Heart left ventricle (tissue), 16 donors: ENCODE measurements around the gene SOX8. TPM values are rescaled to one million over a fixed set of nuclear protein-coding genes. Genes with fewer than 3 reads are reported as not detected.

ENCODE experiments used
- ATAC-seq, 4 donors: fragments of 200-7000 bp; cut with Tn5 transposase; one replicate each; pipeline ENCODE4 v1.9.1; 2020 to 2022; ENCODE audit warnings: moderate library complexity in 4 of 4, mild to moderate bottlenecking in 3 of 4, moderate number of reproducible peaks in 1 of 4
- DNase-seq, 5 donors: peaks; one replicate each; pipeline ENCODE4 v3.0.0-alpha.2; 2020
- H3K27ac ChIP-seq, 12 donors: fragments of 200-600 bp; sonication (generic) in 4 of 12; one replicate each; pipeline versions ENCODE4 v1.5.0 to v1.8.0; 2016 to 2022; ENCODE audit warnings: mild to moderate bottlenecking in 2 of 12
- H3K27me3 ChIP-seq, 9 donors: fragments of 200-600 bp; sonication (generic) in 2 of 9; one replicate each; pipeline versions ENCODE4 v1.5.1 to v1.8.0; 2016 to 2022; ENCODE audit warnings: mild to moderate bottlenecking in 3 of 9
- H3K36me3 ChIP-seq, 9 donors: fragments of 200-600 bp; sonication (generic) in 2 of 9; one replicate each; pipeline versions ENCODE4 v1.5.0 to v1.8.0; 2018 to 2022; ENCODE audit warnings: mild to moderate bottlenecking in 2 of 9
- H3K4me1 ChIP-seq, 12 donors: fragments of 200-600 bp; sonication (generic) in 4 of 12; one replicate each; pipeline versions ENCODE4 v1.5.0 to v1.8.0; 2016 to 2022; ENCODE audit warnings: mild to moderate bottlenecking in 3 of 12
- H3K4me3 ChIP-seq, 12 donors: fragments of 200-600 bp; sonication (generic) in 4 of 12; one replicate each; pipeline versions ENCODE4 v1.5.0 to v1.8.0; 2017 to 2022; ENCODE audit warnings: mild to moderate bottlenecking in 9 of 12, moderate library complexity in 4 of 12
- H3K9me3 ChIP-seq, 12 donors: fragments of 200-600 bp; sonication (generic) in 4 of 12; one replicate each; pipeline versions ENCODE4 v1.5.0 to v1.8.0; 2016 to 2022; ENCODE audit warnings: mild to moderate bottlenecking in 1 of 12
- POLR2A ChIP-seq, 2 donors: fragments of 450-650 bp; IDR thresholded peaks; one replicate each; pipeline ENCODE4 v1.6.1; 2017; ENCODE audit warnings: antibody characterized with exemption in 2 of 2, mild to moderate bottlenecking in 2 of 2, moderate library complexity in 2 of 2
- WGBS, 4 donors: extraction: QIAGEN DNeasy Blood & Tissue Kit in 2 of 4; methylation state at CpG; one replicate each; pipeline versions ENCODE4 v1.1.5 to v1.1.7; 2013 to 2018; 5-methylcytosine and 5-hydroxymethylcytosine counted together
- intact Hi-C, 10 donors: fragments of 100-400 bp; cut with DNase I; formaldehyde crosslinking; loops; one replicate each; pipeline versions ENCODE4 v1.11.1 to v1.14.2; 2022
- polyA plus RNA-seq, 2 donors: library from polyadenylated mRNA; stranded (reverse); fragments of 200-250 nt; gene quantifications; one replicate each; pipeline ENCODE4 v1.2.3, GENCODE V29; 2013
- total RNA-seq, 9 donors: library from RNA; depleted of rRNA in 2 of 9; stranded (reverse); fragments of >200 nt in 2 of 9; fragmentation: NEBNext Ultra II Directional in 3 of 9; extraction: Animal tissue kit (Norgen Biotek cat#: 25700) in 3 of 9; gene quantifications; one replicate each; pipeline versions ENCODE4 v1.1.0 to v1.2.4, GENCODE V29; 2016 to 2023
- TF ChIP-seq, protein P1 (sequence below), 12 donors: fragments of 200-600 bp; sonication (generic) in 4 of 12; IDR thresholded peaks; one replicate each; pipeline versions ENCODE4 v1.5.0 to v1.8.0; 2018 to 2022; ENCODE audit warnings: antibody characterized with exemption in 12 of 12, mild to moderate bottlenecking in 5 of 12
- donor health status: ischemic (EF 13 %, LVEDD 7.1; RV severe dilation, severe dysfunction).
- donor health status: healthy with polysubstance abuse.
- donor health status: DM: no; HTN: yes; CAD: no.
- donor health status: DM: no; HTN: no; CAD: no.
- donor health status: ischemic (EF 25% LVEDD 6.9; RV normal size, moderate dysfunction).
- donor health status: ischemic (EF 25% LVEDD 5.7; RV mildly dilated, moderate dysfunction).
- donor health status: healthy.
- donor health status: DM: yes; HTN: yes; CAD: no.
- donor health status: ischemic (EF 35%, LVEDD 5.7; RV mildly dilated, moderate dysfunction).
- donor health status: nonischemic (EF 11% LVEDD 7.7; RV severe dilation, severe dysfunction).
- donor health status: DM: yes; HTN: yes; CAD: no.
- donor health status: PGD.
- donor health status: ischemic (EF 29% LVEDD 5.4; RV normal size, mild dysfunction).
- donor health status: nonischemic (EF 23%, LVEDD 6.1; RV moderate dilation, normal function).

SOX8 gene
- total and polyA plus RNA-seq, 11 donors, result 0.44 to 1.3 (median 0.77) TPM

DNA sequence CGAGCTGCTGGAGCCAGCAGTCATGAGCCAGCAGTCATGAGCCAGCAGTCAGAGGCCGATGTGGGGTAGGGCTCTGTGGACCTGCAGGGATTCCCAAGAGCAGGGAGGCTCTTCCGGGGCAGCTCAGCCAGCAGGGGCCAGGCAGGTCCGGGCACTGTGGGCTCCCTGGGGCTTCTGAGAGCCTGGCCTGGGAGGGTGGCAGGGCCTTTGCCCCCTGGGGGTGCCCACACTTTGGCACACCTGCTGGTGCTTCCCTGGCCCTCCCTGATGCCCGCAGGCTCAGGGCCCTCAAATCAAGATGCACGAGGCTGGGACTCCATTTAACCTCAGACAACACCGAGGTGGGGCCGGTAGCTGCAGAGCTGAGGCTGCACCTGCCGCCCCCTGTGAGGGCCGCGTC lies 18.1 kb downstream of the SOX8 start:
- intact Hi-C loops, result no loop called here

DNA sequence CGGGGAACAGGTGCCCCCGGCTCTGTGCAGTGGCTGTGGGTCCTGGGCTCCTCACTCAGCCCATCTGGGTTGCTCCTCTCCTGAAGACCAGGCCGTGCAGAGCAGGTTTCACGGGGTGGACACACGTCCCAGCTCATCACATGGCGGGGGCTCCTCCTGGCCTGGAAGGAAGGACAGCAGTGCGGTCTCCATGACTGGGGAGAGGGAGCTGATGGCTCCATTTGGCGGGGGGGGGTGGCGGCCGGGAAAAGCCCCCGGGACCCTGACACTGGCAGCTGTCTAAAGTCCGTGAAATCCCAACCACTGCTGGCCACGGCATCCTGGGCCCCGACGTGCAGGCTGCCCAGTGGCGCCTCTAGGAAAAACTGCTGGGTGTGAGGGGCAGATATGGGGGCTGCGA lies 19.0 kb downstream of the SOX8 start:
- TF ChIP-seq, protein P1, sequence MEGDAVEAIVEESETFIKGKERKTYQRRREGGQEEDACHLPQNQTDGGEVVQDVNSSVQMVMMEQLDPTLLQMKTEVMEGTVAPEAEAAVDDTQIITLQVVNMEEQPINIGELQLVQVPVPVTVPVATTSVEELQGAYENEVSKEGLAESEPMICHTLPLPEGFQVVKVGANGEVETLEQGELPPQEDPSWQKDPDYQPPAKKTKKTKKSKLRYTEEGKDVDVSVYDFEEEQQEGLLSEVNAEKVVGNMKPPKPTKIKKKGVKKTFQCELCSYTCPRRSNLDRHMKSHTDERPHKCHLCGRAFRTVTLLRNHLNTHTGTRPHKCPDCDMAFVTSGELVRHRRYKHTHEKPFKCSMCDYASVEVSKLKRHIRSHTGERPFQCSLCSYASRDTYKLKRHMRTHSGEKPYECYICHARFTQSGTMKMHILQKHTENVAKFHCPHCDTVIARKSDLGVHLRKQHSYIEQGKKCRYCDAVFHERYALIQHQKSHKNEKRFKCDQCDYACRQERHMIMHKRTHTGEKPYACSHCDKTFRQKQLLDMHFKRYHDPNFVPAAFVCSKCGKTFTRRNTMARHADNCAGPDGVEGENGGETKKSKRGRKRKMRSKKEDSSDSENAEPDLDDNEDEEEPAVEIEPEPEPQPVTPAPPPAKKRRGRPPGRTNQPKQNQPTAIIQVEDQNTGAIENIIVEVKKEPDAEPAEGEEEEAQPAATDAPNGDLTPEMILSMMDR (IDR thresholded peaks at IDR 0.05), result no peak
- TF ChIP-seq POLR2A (IDR thresholded peaks at IDR 0.05), result no peak
- Histone ChIP-seq H3K27me3 (peaks cover 0 to 43% (median 8%) of the 10 kb centered on the region in 9 donors), H3K4me3 (no peak overlapping the region), H3K27ac (no peak overlapping the region), H3K4me1 (peaks cover 0 to 8% (median 3%) of the 10 kb centered on the region in 12 donors), H3K36me3 (no peaks in the 10 kb centered on the region), H3K9me3 (peaks cover 0 to 10% (median 4%) of the 10 kb centered on the region in 12 donors)
- ATAC-seq (no peak), DNase-seq (no peak)
- WGBS, 4 donors, result 89 to 92% (median 90%) methylated on average over 12 to 17 of the region's 17 CpGs
- intact Hi-C loops, result no loop called here

More for the DNA sequence above, 18.1 kb downstream of the SOX8 start:
- Histone ChIP-seq H3K4me1 (peaks cover 0 to 8% (median 3%) of the 10 kb centered on the region in 12 donors), H3K4me3 (no peak overlapping the region), H3K9me3 (peaks cover 0 to 19% (median 14%) of the 10 kb centered on the region in 12 donors), H3K36me3 (no peaks in the 10 kb centered on the region), H3K27ac (no peak overlapping the region), H3K27me3 (peaks cover 0 to 43% (median 8%) of the 10 kb centered on the region in 9 donors)
- no peak for DNase-seq
- 73 to 85% (median 83%) methylated on average over 7 to 11 of the region's 11 CpGs for WGBS, 4 donors
- no peak for ATAC-seq
- TF ChIP-seq, protein P1 (IDR thresholded peaks at IDR 0.05), result no peak
- no peak for TF ChIP-seq POLR2A (IDR thresholded peaks at IDR 0.05)

DNA sequence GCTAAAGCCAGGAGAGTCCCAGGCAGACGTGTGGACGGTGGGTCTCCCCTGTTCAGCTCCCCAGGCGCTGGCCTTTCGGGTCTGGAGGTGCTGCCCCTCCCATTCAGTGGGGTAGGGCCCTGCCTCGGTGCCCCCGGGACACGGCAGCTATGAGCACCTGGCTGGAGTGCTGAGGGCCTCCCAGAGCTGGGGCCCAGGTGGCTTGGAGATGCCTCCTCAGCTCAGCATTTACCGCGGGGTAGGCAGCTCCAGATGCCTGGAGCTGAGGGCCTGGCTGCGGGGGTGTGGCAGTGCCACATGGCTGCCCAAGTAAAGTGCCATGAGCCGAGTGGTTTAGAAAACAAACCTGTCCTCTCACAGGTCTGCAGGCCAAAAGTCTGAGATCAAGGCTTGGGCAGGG lies 19.5 kb downstream of the SOX8 start:
- no peak overlapping the region for H3K4me3 ChIP-seq
- no peak for TF ChIP-seq POLR2A (IDR thresholded peaks at IDR 0.05)
- TF ChIP-seq, protein P1 (IDR thresholded peaks at IDR 0.05), result no peak
- no peaks in the 10 kb centered on the region for H3K36me3 ChIP-seq
- intact Hi-C loops, result no loop called here
- 90 to 100% (median 97%) methylated on average over 5 to 11 of the region's 11 CpGs for WGBS, 4 donors
- ATAC-seq (no peak), DNase-seq (no peak)
- H3K4me1 ChIP-seq, result peaks cover 0 to 8% (median 3%) of the 10 kb centered on the region in 12 donors
- H3K9me3 ChIP-seq, result peaks cover 0 to 5% (median under 1%) of the 10 kb centered on the region in 12 donors
- H3K27ac ChIP-seq, result no peak overlapping the region
- H3K27me3 ChIP-seq, result peaks cover 0 to 43% (median 8%) of the 10 kb centered on the region in 9 donors

DNA sequence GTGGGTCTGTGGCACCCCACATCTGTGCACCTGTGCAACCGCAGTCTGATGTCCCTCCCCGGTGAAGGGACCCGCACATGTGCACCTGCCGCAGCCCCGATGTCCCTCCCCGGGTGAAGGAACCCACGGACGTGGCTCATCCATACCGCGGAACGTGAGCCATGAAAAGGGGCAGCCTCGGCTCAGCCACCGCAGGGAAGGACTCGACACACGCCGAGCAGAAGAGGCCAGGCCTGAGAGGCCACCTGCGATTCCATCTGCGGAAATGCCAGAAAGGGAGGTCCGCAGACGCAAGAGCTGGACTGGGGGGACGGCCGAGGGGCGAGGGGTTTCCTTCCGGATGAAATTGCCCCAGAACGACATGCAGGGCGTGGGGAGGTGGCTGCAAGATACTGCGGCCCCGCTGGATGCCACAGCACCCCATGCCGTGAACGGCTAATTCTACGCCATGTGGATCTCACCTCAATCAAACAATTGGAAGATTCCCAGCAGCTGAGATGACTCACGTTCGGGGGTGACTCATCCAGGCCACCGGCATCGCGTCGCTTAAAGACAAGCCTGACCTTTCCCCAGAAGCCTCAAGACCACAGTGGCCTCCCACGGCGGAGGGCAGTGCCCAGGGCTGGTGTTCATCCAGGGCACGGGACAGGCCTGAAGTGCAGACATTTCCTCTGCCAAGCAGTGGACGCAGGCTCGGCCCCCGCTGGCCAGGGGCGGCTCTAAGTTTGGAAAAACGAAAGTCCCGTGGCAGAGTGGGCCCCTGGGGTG lies 21.0 kb downstream of the SOX8 start:
- WGBS, 4 donors, result 75 to 78% (median 77%) methylated on average over 42 to 46 of the region's 46 CpGs
- Histone ChIP-seq H3K4me1 (peaks cover 0 to 7% (median under 1%) of the 10 kb centered on the region in 12 donors), H3K9me3 (no peaks in the 10 kb centered on the region), H3K36me3 (no peaks in the 10 kb centered on the region), H3K27me3 (peaks cover 0 to 42% (median 0%) of the 10 kb centered on the region in 9 donors), H3K4me3 (no peak overlapping the region), H3K27ac (no peak overlapping the region)
- peak in 3 of 4 donors; percentile 5 to 44 (median 37) for ATAC-seq
- intact Hi-C loops, result no loop called here
- DNase-seq, result no peak
- TF ChIP-seq POLR2A (IDR thresholded peaks at IDR 0.05), result no peak
- TF ChIP-seq, protein P1 (IDR thresholded peaks at IDR 0.05), result no peak
